Mucosa of descending colon (tissue), 3 donors: Measurements from ENCODE around the gene SLC12A7. TPM values are rescaled to one million over a fixed set of nuclear protein-coding genes. Genes with fewer than 3 reads are reported as not detected.

Experiments used
- ATAC-seq: fragments of 200-7000 bp; cut with Tn5 transposase; one replicate; pipeline ENCODE4 v1.9.1; 2020; ENCODE audit warnings: mild to moderate bottlenecking, moderate library complexity
- DNase-seq, 3 donors: peaks; one replicate each; pipeline ENCODE4 v3.0.0-alpha.2; 2020
- H3K36me3 ChIP-seq: fragments of 200-600 bp; one replicate; pipeline ENCODE4 v1.8.0; 2021; ENCODE audit warnings: low read depth, mild to moderate bottlenecking
- H3K4me1 ChIP-seq: fragments of 200-600 bp; one replicate; pipeline ENCODE4 v1.8.0; 2021; ENCODE audit warnings: low read depth, mild to moderate bottlenecking
- H3K4me3 ChIP-seq: fragments of 200-600 bp; one replicate; pipeline ENCODE4 v1.8.0; 2021; ENCODE audit warnings: mild to moderate bottlenecking
- H3K9me3 ChIP-seq: fragments of 200-600 bp; one replicate; pipeline ENCODE4 v1.8.0; 2021; ENCODE audit warnings: mild to moderate bottlenecking
- CTCF ChIP-seq: fragments of 200-600 bp; IDR thresholded peaks from one replicate; pipeline ENCODE4 v1.8.0; 2022; ENCODE audit warnings: antibody characterized with exemption, mild to moderate bottlenecking
- intact Hi-C, 2 donors: fragments of 100-400 bp; cut with DNase I in 1 of 2; cut with micrococcal nuclease in 1 of 2; formaldehyde crosslinking; loops; one replicate each; pipeline versions ENCODE4 v1.11.0 to v1.11.1; 2022; cut with DNase I, micrococcal nuclease
- total RNA-seq, 3 donors: library from RNA; stranded (reverse); fragmentation: NEBNext Ultra II Directional in 2 of 3; extraction: Animal tissue kit (Norgen Biotek cat#: 25700) in 2 of 3; gene quantifications; one replicate each; pipeline versions ENCODE4 v1.2.1 to v1.2.4, GENCODE V29; 2021 to 2023
- donor health status: DM: no; HTN: no; CAD: no; lungs with moderate emphysema.
- donor health status: DM: no; HTN: no; CAD: no.
- donor health status: DM: no; HTN: yes; CAD: no.

The SLC12A7 gene
- total RNA-seq, 3 donors from 2014 or later, result 80.5 to 97.4 (median 94.1) TPM

GRCh38 chr5:1088031-1088430 is 23.8 kb downstream of the SLC12A7 start:
- TF ChIP-seq CTCF, result no peak
- ATAC-seq (no peak), DNase-seq (no peak)
- no peaks in the 10 kb centered on the region for H3K36me3 ChIP-seq
- H3K4me1 ChIP-seq, result no peaks in the 10 kb centered on the region
- no peak overlapping the region for H3K4me3 ChIP-seq
- intact Hi-C loops, result no loop called here
- H3K9me3 ChIP-seq, result no peaks in the 10 kb centered on the region

- intact Hi-C loops, result no loop called here
- no peak for TF ChIP-seq CTCF
- ATAC-seq (no peak), DNase-seq (no peak)
- Histone ChIP-seq H3K4me3 (no peak overlapping the region), H3K9me3 (no peaks in the 10 kb centered on the region), H3K4me1 (no peaks in the 10 kb centered on the region), H3K36me3 (no peaks in the 10 kb centered on the region)
Measured at GRCh38 chr5:1087428-1087827, 24.4 kb downstream of the SLC12A7 start.

DNA sequence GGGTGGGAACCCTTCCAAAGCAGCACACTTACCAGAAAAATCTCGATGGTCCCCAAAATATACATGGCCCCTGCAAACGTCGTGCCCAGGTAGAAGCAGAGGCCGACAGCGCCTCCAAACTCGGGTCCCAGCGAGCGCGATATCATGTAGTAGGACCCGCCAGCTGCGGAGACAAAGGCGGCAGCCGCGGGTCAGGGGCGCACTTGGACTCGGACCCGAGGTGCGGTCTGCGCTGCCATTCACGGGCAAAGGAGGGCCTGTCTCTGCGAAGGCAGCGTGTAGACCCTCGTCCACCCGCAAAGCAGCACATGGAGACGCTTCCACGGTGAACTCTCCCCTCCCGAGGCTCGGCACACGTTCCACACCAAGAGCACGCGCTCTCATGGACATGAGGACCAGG is 25.0 kb downstream of the SLC12A7 start:
- Histone ChIP-seq H3K4me3 (no peak overlapping the region), H3K9me3 (no peaks in the 10 kb centered on the region), H3K36me3 (no peaks in the 10 kb centered on the region), H3K4me1 (no peaks in the 10 kb centered on the region)
- intact Hi-C loops, result no loop called here
- TF ChIP-seq CTCF, result no peak
- no peak for DNase-seq
- ATAC-seq, result no peak

- Histone ChIP-seq H3K36me3 (no peaks in the 10 kb centered on the region), H3K4me3 (no peak overlapping the region), H3K4me1 (no peaks in the 10 kb centered on the region), H3K9me3 (no peaks in the 10 kb centered on the region)
- intact Hi-C loops, result no loop called here
- no peak for TF ChIP-seq CTCF
- ATAC-seq (no peak), DNase-seq (no peak)
Measured at GRCh38 chr5:1086137-1086536, 25.7 kb downstream of the SLC12A7 start.

DNA sequence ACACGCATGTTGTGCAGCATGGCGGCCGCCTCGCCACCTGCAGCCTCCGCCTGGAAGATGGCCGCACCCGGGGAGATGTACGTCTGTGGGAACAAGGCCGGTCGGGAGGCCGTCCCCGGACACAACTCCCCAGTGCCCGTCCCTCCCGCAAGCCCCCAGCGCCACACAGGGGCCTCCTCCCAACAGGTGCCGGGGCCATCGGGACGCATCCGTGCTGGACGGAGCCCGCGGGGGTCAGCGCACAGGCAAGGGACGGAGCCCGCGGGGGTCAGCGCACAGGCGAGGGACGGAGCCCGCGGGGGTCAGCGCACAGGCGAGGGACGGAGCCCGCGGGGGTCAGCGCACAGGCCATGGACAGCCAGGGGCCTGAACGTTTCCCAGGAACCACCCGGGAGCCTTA is 26.5 kb downstream of the SLC12A7 start:
- no peaks in the 10 kb centered on the region for H3K4me1 ChIP-seq
- H3K4me3 ChIP-seq, result no peak overlapping the region
- H3K9me3 ChIP-seq, result no peaks in the 10 kb centered on the region
- no peaks in the 10 kb centered on the region for H3K36me3 ChIP-seq
- no peak for TF ChIP-seq CTCF
- intact Hi-C loops, result no loop called here
- ATAC-seq (no peak), DNase-seq (no peak)
